Measurements from ENCODE around the gene C21orf58.

DNA sequence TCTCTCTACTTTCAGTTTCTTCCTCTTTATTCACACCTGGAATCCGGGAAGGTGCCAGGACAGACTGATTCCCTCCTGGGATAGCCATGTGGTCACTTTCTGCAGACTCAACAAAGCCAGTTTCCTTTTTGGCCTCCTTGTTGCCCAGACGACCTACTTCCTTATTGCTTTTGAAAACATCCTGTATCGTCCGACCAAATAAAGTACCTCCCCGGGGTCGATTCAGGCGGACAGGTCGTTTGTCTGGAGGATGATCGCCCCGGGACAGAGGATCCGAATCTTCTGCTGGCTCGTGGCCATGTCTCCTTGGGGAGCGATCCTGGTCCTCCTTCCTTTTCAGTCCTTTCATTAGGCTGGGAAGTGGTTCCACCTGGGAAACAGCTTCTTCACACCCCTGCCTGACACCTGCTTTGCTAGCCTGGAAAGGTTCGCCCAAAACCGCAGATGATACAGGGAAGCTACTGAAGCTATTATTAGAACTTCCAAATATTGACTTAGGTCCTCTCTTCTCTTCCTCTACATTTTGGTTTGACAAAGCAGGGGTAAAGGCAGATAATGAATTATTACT lies 39.5 kb downstream of the C21orf58 start:
- TF ChIP-seq TAF1 (IDR thresholded peaks at IDR 0.05; ENCODE audit: low read depth, low read length) (no peak), POLR2AphosphoS5 (IDR thresholded peaks at IDR 0.05; ENCODE audit: low read depth, low read length) (no peak), POLR2A (IDR thresholded peaks at IDR 0.05; ENCODE audit: low read depth, low read length) (no peak), PAX5 (IDR thresholded peaks at IDR 0.05; ENCODE audit: insufficient read depth, low read length, severe bottlenecking) (no peak), SPI1 (IDR thresholded peaks at IDR 0.05; ENCODE audit: low read depth, low read length) (no peak)
